SK-N-MC (cell line): ENCODE results near the gene SRRM5.
A peak's percentile ranks its signal among the peaks of the same experiment; 100 is the strongest.
"Not testable (repeated sequence)": the region's sequence is repeated elsewhere in the genome, so short reads cannot be mapped to it uniquely, and the experiment has no call there.

Experiments used
- DNase-seq: peaks from one replicate; pipeline ENCODE4 v3.0.0-alpha.2; 2011; ENCODE audit warnings: low read depth, low spot score
- H3K27ac ChIP-seq: fragments of 200-600 bp; sonication (generic); 2 replicates; pipeline ENCODE4 v1.5.1; 2016; ENCODE audit warnings: mixed run types
- H3K36me3 ChIP-seq: fragments of 200-600 bp; sonication (generic); 2 replicates; pipeline ENCODE4 v1.6.1; 2017; ENCODE audit warnings: antibody characterized with exemption, low read length, mixed read lengths; ENCODE audit not compliant: insufficient read depth
- H3K4me3 ChIP-seq: fragments of 200-600 bp; sonication (generic); 2 replicates; pipeline ENCODE4 v1.5.1; 2016
- H3K9ac ChIP-seq: fragments of 200-600 bp; sonication (generic); 2 replicates; pipeline ENCODE4 v1.8.0; 2017; ENCODE audit warnings: mixed run types, mixed read lengths; ENCODE audit not compliant: insufficient read length
- H3K9me3 ChIP-seq: fragments of 200-600 bp; sonication (generic); 2 replicates; pipeline ENCODE4 v1.6.1; 2017; ENCODE audit warnings: low read depth, mild to moderate bottlenecking, antibody characterized with exemption, low read length, moderate library complexity, mixed read lengths
- EZH2 ChIP-seq: fragments of 200-600 bp; sonication (generic); IDR thresholded peaks from one replicate; pipeline ENCODE4 v1.6.1; 2017; ENCODE audit warnings: antibody characterized with exemption
- FOXP2 ChIP-seq: optimal IDR thresholded peaks from 2 replicates; pipeline ENCODE3; 2011; ENCODE audit warnings: mild to moderate bottlenecking, moderate library complexity; ENCODE audit not compliant: insufficient read depth; ENCODE audit errors: extremely low read length, control extremely low read depth
- POLR2AphosphoS5 ChIP-seq: IDR thresholded peaks from 2 replicates; pipeline ENCODE4 v1.6.1; 2012; ENCODE audit warnings: mild to moderate bottlenecking, low read depth, low read length, borderline replicate concordance

The SRRM5 gene

GRCh38 chr19:43586346-43586745 lies 25.5 kb upstream of the SRRM5 start:
- no peak overlapping the region for H3K4me3 ChIP-seq
- no peak overlapping the region for H3K27ac ChIP-seq
- no peaks in the 10 kb centered on the region for H3K36me3 ChIP-seq
- DNase-seq: no peak
- TF ChIP-seq EZH2 (no peak), POLR2AphosphoS5 (no peak), FOXP2 (no peak)
- H3K9me3 ChIP-seq: no peaks in the 10 kb centered on the region
- no peak overlapping the region for H3K9ac ChIP-seq

- H3K9ac ChIP-seq, H3K27ac ChIP-seq, DNase-seq, H3K36me3 ChIP-seq, H3K4me3 ChIP-seq, H3K9me3 ChIP-seq: not testable (repeated sequence)
Observed at GRCh38 chr19:43587029-43587428, 24.9 kb upstream of the SRRM5 start.

- H3K9me3 ChIP-seq: no peaks in the 10 kb centered on the region
- DNase-seq: no peak
- no peaks in the 10 kb centered on the region; the same call in 1 of the 2 replicates for H3K36me3 ChIP-seq
- H3K4me3 ChIP-seq: no peak overlapping the region
- no peak for TF ChIP-seq EZH2
- TF ChIP-seq FOXP2: no peak
- no peak for TF ChIP-seq POLR2AphosphoS5
- H3K27ac ChIP-seq: no peak overlapping the region
- H3K9ac ChIP-seq: no peak overlapping the region
Observed at GRCh38 chr19:43589277-43589676, 22.6 kb upstream of the SRRM5 start.

GRCh38 chr19:43589678-43590077 lies 22.2 kb upstream of the SRRM5 start:
- H3K36me3 ChIP-seq: no peaks in the 10 kb centered on the region; the same call in 1 of the 2 replicates

GRCh38 chr19:43591904-43592772 lies 19.8 kb upstream of the SRRM5 start:
- Histone ChIP-seq H3K9ac (no peak overlapping the region), H3K36me3 (no peaks in the 10 kb centered on the region; the same call in 1 of the 2 replicates), H3K9me3 (no peaks in the 10 kb centered on the region), H3K27ac (no peak overlapping the region), H3K4me3 (no peak overlapping the region)
- DNase-seq: no peak
- no peak for TF ChIP-seq EZH2
- no peak for TF ChIP-seq POLR2AphosphoS5
- TF ChIP-seq FOXP2: no peak

More at GRCh38 chr19:43589678-43590077, 22.2 kb upstream of the SRRM5 start:
- TF ChIP-seq FOXP2 (no peak), POLR2AphosphoS5 (no peak), EZH2 (no peak)
- Histone ChIP-seq H3K9me3 (no peaks in the 10 kb centered on the region), H3K9ac (no peak overlapping the region), H3K4me3 (no peak overlapping the region), H3K27ac (no peak overlapping the region)
- no peak for DNase-seq

GRCh38 chr19:43592800-43593350 lies 19.0 kb upstream of the SRRM5 start:
- DNase-seq: no peak
- no peak overlapping the region for H3K27ac ChIP-seq
- no peak overlapping the region for H3K4me3 ChIP-seq
- no peak overlapping the region for H3K9ac ChIP-seq
- TF ChIP-seq POLR2AphosphoS5 (no peak), FOXP2 (no peak), EZH2 (no peak)
- no peaks in the 10 kb centered on the region for H3K9me3 ChIP-seq
- H3K36me3 ChIP-seq: no peaks in the 10 kb centered on the region; the same call in 1 of the 2 replicates

- Histone ChIP-seq H3K9ac (no peak overlapping the region), H3K36me3 (peaks cover 3% of the 10 kb centered on the region; the same call in 1 of the 2 replicates), H3K4me3 (no peak overlapping the region), H3K9me3 (no peaks in the 10 kb centered on the region), H3K27ac (no peak overlapping the region)
- no peak for DNase-seq
- no peak for TF ChIP-seq FOXP2
- no peak for TF ChIP-seq POLR2AphosphoS5
- no peak for TF ChIP-seq EZH2
Observed at GRCh38 chr19:43594081-43594697, 17.7 kb upstream of the SRRM5 start.

- no peak for DNase-seq
- Histone ChIP-seq H3K4me3 (peak overlapping the region; percentile 85), H3K9ac (peak overlapping the region; percentile 91), H3K27ac (no peak overlapping the region), H3K9me3 (no peaks in the 10 kb centered on the region), H3K36me3 (peaks cover 9% of the 10 kb centered on the region)
- TF ChIP-seq EZH2 (no peak), POLR2AphosphoS5 (no peak), FOXP2 (no peak)
Observed at GRCh38 chr19:43594710-43595604, 16.9 kb upstream of the SRRM5 start.
